SU-DHL-6 (cell line): ENCODE data around the gene MYZAP.

Experiments used
- H2AFZ ChIP-seq: fragments of 200-600 bp; sonication (generic); 2 replicates; pipeline ENCODE4 v1.6.1; 2014; ENCODE audit warnings: low read depth, mild to moderate bottlenecking, moderate library complexity, mixed read lengths, antibody characterized with exemption, low read length; ENCODE audit not compliant: severe bottlenecking
- H3F3A ChIP-seq: fragments of 200-600 bp; shearing (Covaris generic); 2 replicates; pipeline ENCODE4 v1.6.0; 2016; ENCODE audit warnings: antibody characterized with exemption, mild to moderate bottlenecking; ENCODE audit not compliant: insufficient read depth
- H3K27ac ChIP-seq: fragments of 200-600 bp; sonication (generic); 2 replicates; pipeline ENCODE4 v1.5.1; 2016; ENCODE audit warnings: low read depth, mild to moderate bottlenecking, low read length, moderate library complexity, mixed read lengths
- H3K27me3 ChIP-seq: fragments of 200-600 bp; sonication (generic), shearing (Covaris generic); 2 replicates; pipeline ENCODE4 v1.6.0; 2014; ENCODE audit warnings: mild to moderate bottlenecking, low read length
- H3K36me3 ChIP-seq: fragments of 200-600 bp; sonication (generic); 2 replicates; pipeline ENCODE4 v1.6.1; 2014; ENCODE audit warnings: mild to moderate bottlenecking, low read length, mixed read lengths
- H3K4me2 ChIP-seq: fragments of 300-600, 200-600 bp; shearing (Covaris generic), sonication (generic); 2 replicates; pipeline ENCODE4 v1.6.0; 2014; ENCODE audit warnings: low read length, low read depth, mild to moderate bottlenecking; ENCODE audit not compliant: poor library complexity, severe bottlenecking
- H3K4me3 ChIP-seq: fragments of 200-600 bp; sonication (generic); 2 replicates; pipeline ENCODE4 v1.5.1; 2014; ENCODE audit warnings: antibody characterized with exemption, low read length, mild to moderate bottlenecking, mixed read lengths; ENCODE audit not compliant: insufficient read depth, poor library complexity, severe bottlenecking
- H3K79me2 ChIP-seq: fragments of 200-600 bp; sonication (generic); 2 replicates; pipeline ENCODE4 v1.6.1; 2014; ENCODE audit warnings: mild to moderate bottlenecking, low read length, moderate library complexity; ENCODE audit not compliant: insufficient read depth
- H3K9ac ChIP-seq: fragments of 200-600 bp; sonication (generic); 2 replicates; pipeline ENCODE4 v1.7.0; 2014; ENCODE audit warnings: mild to moderate bottlenecking, low read length
- H3K9me2 ChIP-seq: fragments of 200-600 bp; sonication (generic); replicated peaks from 2 replicates; pipeline ENCODE4 v1.6.1; 2014; ENCODE audit warnings: low read length; ENCODE audit not compliant: insufficient read depth
- H3K9me3 ChIP-seq: fragments of 200-600 bp; sonication (generic); 2 replicates; pipeline ENCODE4 v1.6.1; 2014; ENCODE audit warnings: low read length, mixed read lengths; ENCODE audit not compliant: insufficient read depth
- H4K20me1 ChIP-seq: fragments of 200-600 bp; sonication (generic); 2 replicates; pipeline ENCODE4 v1.6.1; 2014; ENCODE audit warnings: low read depth, mild to moderate bottlenecking, antibody characterized with exemption, low read length, moderate library complexity, mixed read lengths
- CTCF ChIP-seq: fragments of 200-600 bp; sonication (generic); IDR thresholded peaks from one replicate; pipeline ENCODE4 v1.5.1; 2017; ENCODE audit warnings: antibody characterized with exemption, mild to moderate bottlenecking, low read length, moderate library complexity; ENCODE audit not compliant: insufficient read depth, poor library complexity, severe bottlenecking
- EZH2phosphoT487 ChIP-seq: fragments of 200-600 bp; sonication (generic), shearing (Covaris generic); conservative IDR thresholded peaks from 2 replicates; pipeline ENCODE4 v1.6.1; 2018; ENCODE audit warnings: mild to moderate bottlenecking, antibody characterized with exemption, low read length, moderate library complexity, mixed read lengths

MYZAP gene

GRCh38 chr15:57686657-57687056 is 95.0 kb downstream of the MYZAP start:
- TF ChIP-seq EZH2phosphoT487 (no peak), CTCF (no peak)
- no peaks in the 10 kb centered on the region for H4K20me1 ChIP-seq
- H3K27ac ChIP-seq = no peak overlapping the region
- no peak overlapping the region for H3K9ac ChIP-seq
- H3K9me3 ChIP-seq = no peaks in the 10 kb centered on the region
- no peaks in the 10 kb centered on the region for H3F3A ChIP-seq
- H3K4me3 ChIP-seq = no peak overlapping the region
- no peak overlapping the region for H2AFZ ChIP-seq
- no peaks in the 10 kb centered on the region for H3K79me2 ChIP-seq
- H3K27me3 ChIP-seq = no peaks in the 10 kb centered on the region
- no peak overlapping the region for H3K4me2 ChIP-seq
- no peaks in the 10 kb centered on the region for H3K9me2 ChIP-seq
- no peaks in the 10 kb centered on the region for H3K36me3 ChIP-seq

- TF ChIP-seq CTCF (no peak), EZH2phosphoT487 (no peak)
- Histone ChIP-seq H3F3A (no peaks in the 10 kb centered on the region), H3K79me2 (no peaks in the 10 kb centered on the region), H3K9me2 (no peaks in the 10 kb centered on the region), H3K4me3 (no peak overlapping the region), H3K27me3 (no peaks in the 10 kb centered on the region), H3K4me2 (no peak overlapping the region), H3K9ac (no peak overlapping the region), H3K27ac (no peak overlapping the region), H2AFZ (no peak overlapping the region), H3K36me3 (no peaks in the 10 kb centered on the region), H4K20me1 (no peaks in the 10 kb centered on the region), H3K9me3 (no peaks in the 10 kb centered on the region)
These were observed 98.8 kb downstream of the MYZAP start for GRCh38 chr15:57690341-57690966.

- Histone ChIP-seq H3K9ac (no peak overlapping the region), H2AFZ (no peak overlapping the region), H3K36me3 (no peaks in the 10 kb centered on the region), H3K27ac (no peak overlapping the region), H3K9me3 (no peaks in the 10 kb centered on the region), H3K79me2 (no peaks in the 10 kb centered on the region), H3K9me2 (no peaks in the 10 kb centered on the region), H3K4me3 (no peak overlapping the region), H3K27me3 (no peaks in the 10 kb centered on the region), H4K20me1 (no peaks in the 10 kb centered on the region), H3K4me2 (no peak overlapping the region), H3F3A (no peaks in the 10 kb centered on the region)
- TF ChIP-seq EZH2phosphoT487 (no peak), CTCF (no peak)
These were observed 99.4 kb downstream of the MYZAP start for GRCh38 chr15:57691082-57691481.
